Trophoblast cell (in vitro differentiated cells and primary cell): ENCODE results near the gene POMT2.

Experiments
- DNase-seq, 2 donors: peaks; one replicate each; pipeline ENCODE4 v3.0.0-alpha.2; 2016
- H2AFZ ChIP-seq: 2 replicates; pipeline ENCODE4 v1.6.1; 2013; ENCODE audit warnings: low read length, moderate library complexity, mild to moderate bottlenecking; ENCODE audit not compliant: insufficient read depth, poor library complexity
- H2AK5ac ChIP-seq: 2 replicates; pipeline ENCODE4 v1.6.1; 2013; ENCODE audit warnings: mild to moderate bottlenecking, low read length
- H2BK120ac ChIP-seq: 2 replicates; pipeline ENCODE4 v1.6.1; 2013; ENCODE audit warnings: low read length, mild to moderate bottlenecking, moderate library complexity; ENCODE audit not compliant: insufficient read depth, poor library complexity
- H2BK12ac ChIP-seq: 2 replicates; pipeline ENCODE4 v1.6.1; 2013; ENCODE audit warnings: mild to moderate bottlenecking, low read length, moderate library complexity
- H2BK5ac ChIP-seq: 2 replicates; pipeline ENCODE4 v1.6.1; 2013; ENCODE audit warnings: low read length, low read depth, moderate library complexity, mild to moderate bottlenecking; ENCODE audit not compliant: poor library complexity
- H3K14ac ChIP-seq: 2 replicates; pipeline ENCODE4 v1.6.1; 2013; ENCODE audit warnings: mild to moderate bottlenecking, low read length
- H3K18ac ChIP-seq: 2 replicates; pipeline ENCODE4 v1.6.1; 2013; ENCODE audit warnings: mild to moderate bottlenecking, low read length
- H3K23ac ChIP-seq: 2 replicates; pipeline ENCODE4 v1.6.1; 2013; ENCODE audit warnings: low read length
- H3K27ac ChIP-seq: 2 replicates; pipeline ENCODE4 v1.5.1; 2013; ENCODE audit warnings: low read depth, mild to moderate bottlenecking, inconsistent platforms, low read length, moderate library complexity
- H3K27me3 ChIP-seq: 2 replicates; pipeline ENCODE4 v1.6.1; 2013; ENCODE audit warnings: inconsistent platforms, mild to moderate bottlenecking, low read length, moderate library complexity; ENCODE audit not compliant: insufficient read depth
- H3K36me3 ChIP-seq, 2 experiments: 1 replicate in 1 of 2; 2 replicates in 1 of 2; pipeline ENCODE4 v1.6.1; 2013; ENCODE audit warnings: low read length in 2 of 2, mild to moderate bottlenecking in 2 of 2, moderate library complexity in 1 of 2; ENCODE audit not compliant: insufficient read depth in 2 of 2, control insufficient read depth in 1 of 2
- H3K4ac ChIP-seq: 2 replicates; pipeline ENCODE4 v1.6.1; 2013; ENCODE audit warnings: low read depth, mild to moderate bottlenecking, low read length, moderate library complexity
- H3K4me1 ChIP-seq, 2 experiments: 1 replicate in 1 of 2; 2 replicates in 1 of 2; pipeline ENCODE4 v1.6.1; 2013; ENCODE audit warnings: low read length in 2 of 2, mild to moderate bottlenecking in 2 of 2, moderate library complexity in 1 of 2; ENCODE audit not compliant: insufficient read depth in 2 of 2, control insufficient read depth in 1 of 2
- H3K4me2 ChIP-seq: 2 replicates; pipeline ENCODE4 v1.6.1; 2013; ENCODE audit warnings: inconsistent platforms, mild to moderate bottlenecking, low read length, moderate library complexity
- H3K4me3 ChIP-seq: 2 replicates; pipeline ENCODE4 v1.5.1; 2013; ENCODE audit warnings: mild to moderate bottlenecking, low read depth, low read length, inconsistent platforms
- H3K79me1 ChIP-seq: one replicate; pipeline ENCODE4 v1.6.1; 2013; ENCODE audit warnings: low read length
- H3K79me2 ChIP-seq: 2 replicates; pipeline ENCODE4 v1.6.1; 2013; ENCODE audit warnings: low read length, mild to moderate bottlenecking; ENCODE audit not compliant: control insufficient read depth, insufficient read depth, poor library complexity
- H3K9ac ChIP-seq: 2 replicates; pipeline ENCODE4 v1.6.1; 2013; ENCODE audit warnings: mild to moderate bottlenecking, low read length
- H3K9me3 ChIP-seq: 2 replicates; pipeline ENCODE4 v1.6.1; 2013; ENCODE audit warnings: low read depth, mild to moderate bottlenecking, control low read depth, inconsistent platforms, low read length; ENCODE audit not compliant: insufficient read depth
- H4K12ac ChIP-seq: 2 replicates; pipeline ENCODE4 v1.6.1; 2013; ENCODE audit warnings: low read depth, mild to moderate bottlenecking, low read length, moderate library complexity
- H4K8ac ChIP-seq: 2 replicates; pipeline ENCODE4 v1.6.1; 2013; ENCODE audit warnings: low read depth, mild to moderate bottlenecking, low read length, moderate library complexity
- H4K91ac ChIP-seq: one replicate; pipeline ENCODE4 v1.6.1; 2013; ENCODE audit warnings: low read depth, mild to moderate bottlenecking, low read length, moderate library complexity
- WGBS: extraction: QIAGEN DNeasy Blood & Tissue Kit; methylation state at CpG from one replicate; pipeline ENCODE4 v1.1.7; 2013; ENCODE audit warnings: missing lambda C conversion rate; ENCODE audit not compliant: insufficient read length, insufficient coverage; ENCODE audit errors: extremely low coverage; 5-methylcytosine and 5-hydroxymethylcytosine counted together

POMT2 gene

DNA sequence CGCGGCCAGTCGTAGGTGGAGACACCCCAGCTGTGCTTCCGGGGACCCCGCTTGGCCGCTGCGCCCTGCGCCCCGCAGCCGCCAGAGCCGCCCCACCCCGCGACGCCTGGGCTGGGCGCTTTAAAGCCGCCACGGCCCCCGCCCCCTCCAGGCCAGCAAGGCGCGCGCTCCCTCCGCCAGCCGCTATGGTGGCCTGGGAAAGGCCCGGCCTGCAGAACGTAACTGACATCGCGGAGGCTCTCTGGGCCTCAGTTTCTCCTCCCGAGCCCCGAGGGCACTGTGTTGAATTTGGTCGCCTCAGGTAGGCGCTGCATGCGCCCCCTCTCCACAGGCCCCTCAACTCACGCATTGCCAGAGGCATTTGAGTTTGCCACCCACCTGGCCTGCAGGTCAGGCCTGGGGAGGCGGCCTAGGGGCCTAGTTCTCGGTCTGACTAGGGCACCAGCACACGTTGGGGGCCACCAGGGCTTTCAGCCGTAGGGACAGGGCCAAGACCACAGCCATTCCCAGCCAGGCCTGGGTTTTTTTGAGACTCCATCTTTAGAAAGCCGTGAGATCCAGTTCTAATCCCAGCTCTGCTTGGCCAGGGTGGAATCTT, 49.5 kb downstream of the POMT2 start, which contains the start of gene NGB:
Gene NGB, minus strand, starts transcription at position 94 of the 598 bp plus-strand sequence. CDS start 269 bp downstream, outside the sequence.
- Histone ChIP-seq H3K4me2 (peak within 1 kb of the TSS; percentile 51), H2BK120ac (no peak within 1 kb of the TSS), H3K36me3 (peaks cover 2% of the 10 kb centered on the region in 2 experiments), H3K4me1 (peaks cover 3 to 5% of the 10 kb centered on the region in 2 experiments), H3K4ac (no peak within 1 kb of the TSS), H2AK5ac (no peak within 1 kb of the TSS), H3K18ac (no peak within 1 kb of the TSS), H4K91ac (no peak within 1 kb of the TSS), H3K27me3 (peaks cover 33% of the 10 kb centered on the region), H3K79me2 (no peaks in the 10 kb centered on the region), H3K9me3 (peaks cover 4% of the 10 kb centered on the region), H2AFZ (no peak within 1 kb of the TSS), H3K9ac (no peak within 1 kb of the TSS), H3K79me1 (no peaks in the 10 kb centered on the region), H2BK12ac (no peak within 1 kb of the TSS), H3K14ac (no peak within 1 kb of the TSS), H3K23ac (no peak within 1 kb of the TSS), H2BK5ac (no peak within 1 kb of the TSS), H4K12ac (no peak within 1 kb of the TSS), H3K27ac (no peak within 1 kb of the TSS), H4K8ac (no peak within 1 kb of the TSS), H3K4me3 (peak within 1 kb of the TSS; percentile 30)
- DNase-seq = no peak
- no CpG with 5 or more reads among the region's 38 CpGs for WGBS

- Histone ChIP-seq H3K9ac (no peak overlapping the region), H4K12ac (no peak overlapping the region), H2AK5ac (no peak overlapping the region), H3K4me2 (peak overlapping the region; percentile 51), H3K36me3 (no peaks in the 10 kb centered on the region), H2BK5ac (no peak overlapping the region), H3K23ac (no peak overlapping the region), H3K4ac (no peak overlapping the region), H3K18ac (no peak overlapping the region), H3K4me3 (peak overlapping the region; percentile 30), H3K9me3 (peaks cover 4% of the 10 kb centered on the region), H3K4me1 (peaks cover 3 to 5% of the 10 kb centered on the region in 2 experiments), H2AFZ (no peak overlapping the region), H3K79me1 (no peaks in the 10 kb centered on the region), H3K79me2 (no peaks in the 10 kb centered on the region), H3K27ac (no peak overlapping the region), H3K14ac (no peak overlapping the region), H2BK12ac (no peak overlapping the region), H3K27me3 (peaks cover 33% of the 10 kb centered on the region), H2BK120ac (no peak overlapping the region), H4K8ac (no peak overlapping the region), H4K91ac (no peak overlapping the region)
- no peak for DNase-seq
- WGBS = no CpG with 5 or more reads among the region's 84 CpGs
Measured at GRCh38 chr14:77270361-77271112, 50.1 kb downstream of the POMT2 start.

DNA sequence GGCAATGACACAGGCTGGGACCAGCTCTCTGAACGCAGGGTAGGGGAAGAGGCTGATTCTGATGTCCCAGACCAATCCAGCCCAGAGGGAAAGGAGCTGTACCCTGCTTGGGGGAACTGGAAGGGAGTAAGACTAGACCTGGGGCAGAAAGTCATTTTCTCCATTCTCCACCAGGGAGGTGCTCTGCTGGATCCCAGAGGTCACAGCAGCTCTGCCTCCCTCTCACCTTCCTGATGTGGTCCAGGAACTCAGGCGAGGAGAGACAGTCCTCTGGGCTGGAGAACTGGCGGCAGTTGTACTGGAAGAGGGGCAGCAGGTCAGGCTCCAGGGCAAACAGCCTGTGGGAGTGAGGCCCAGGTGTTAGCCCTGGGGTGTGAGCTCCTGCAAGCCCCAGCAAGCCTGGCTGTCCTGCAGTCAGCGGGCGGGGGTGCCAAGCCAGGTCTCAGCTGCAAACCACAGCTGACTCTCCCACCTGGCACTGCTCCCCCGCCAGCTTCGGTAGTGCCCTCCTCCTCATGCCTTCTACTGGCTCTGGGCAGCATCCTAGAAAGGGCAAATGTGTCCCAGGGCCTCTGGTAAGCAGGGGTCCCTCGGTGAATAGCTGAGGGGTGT, 51.6 kb downstream of the POMT2 start:
- peaks cover 3 to 5% of the 10 kb centered on the region in 2 experiments for H3K4me1 ChIP-seq
- H3K36me3 ChIP-seq = no peaks in the 10 kb centered on the region
- WGBS = no CpG with 5 or more reads among the region's 8 CpGs
- H4K12ac ChIP-seq = no peak overlapping the region
- H4K91ac ChIP-seq = no peak overlapping the region
- no peak overlapping the region for H3K4ac ChIP-seq
- peaks cover 4% of the 10 kb centered on the region for H3K9me3 ChIP-seq
- peaks cover 33% of the 10 kb centered on the region for H3K27me3 ChIP-seq
- no peak overlapping the region for H2BK120ac ChIP-seq
- no peak overlapping the region for H3K27ac ChIP-seq
- no peak overlapping the region for H2AFZ ChIP-seq
- no peak overlapping the region for H3K23ac ChIP-seq
- H2BK5ac ChIP-seq = no peak overlapping the region
- H3K79me2 ChIP-seq = no peaks in the 10 kb centered on the region
- H3K4me2 ChIP-seq = no peak overlapping the region
- no peak for DNase-seq
- no peak overlapping the region for H3K4me3 ChIP-seq
- H2AK5ac ChIP-seq = no peak overlapping the region
- H4K8ac ChIP-seq = no peak overlapping the region
- H2BK12ac ChIP-seq = no peak overlapping the region
- no peak overlapping the region for H3K18ac ChIP-seq
- no peak overlapping the region for H3K9ac ChIP-seq
- no peak overlapping the region for H3K14ac ChIP-seq
- H3K79me1 ChIP-seq = no peaks in the 10 kb centered on the region

GRCh38 chr14:77267937-77268699, 52.6 kb downstream of the POMT2 start:
- H3K27ac ChIP-seq = no peak overlapping the region
- H4K12ac ChIP-seq = no peak overlapping the region
- peaks cover 4% of the 10 kb centered on the region for H3K9me3 ChIP-seq
- no peak overlapping the region for H3K4me2 ChIP-seq
- H3K27me3 ChIP-seq = peaks cover 33% of the 10 kb centered on the region
- H3K14ac ChIP-seq = no peak overlapping the region
- no CpG with 5 or more reads among the region's 5 CpGs for WGBS
- H2BK12ac ChIP-seq = no peak overlapping the region
- no peak overlapping the region for H3K4me3 ChIP-seq
- no peak overlapping the region for H2BK120ac ChIP-seq
- H2BK5ac ChIP-seq = no peak overlapping the region
- H3K18ac ChIP-seq = no peak overlapping the region
- H3K4me1 ChIP-seq = peaks cover 3 to 5% of the 10 kb centered on the region in 2 experiments
- DNase-seq = no peak
- H3K9ac ChIP-seq = no peak overlapping the region
- no peak overlapping the region for H2AFZ ChIP-seq
- H3K79me2 ChIP-seq = no peaks in the 10 kb centered on the region
- H4K8ac ChIP-seq = no peak overlapping the region
- H4K91ac ChIP-seq = no peak overlapping the region
- no peak overlapping the region for H3K4ac ChIP-seq
- H3K23ac ChIP-seq = no peak overlapping the region
- no peak overlapping the region for H2AK5ac ChIP-seq
- H3K36me3 ChIP-seq = no peaks in the 10 kb centered on the region
- H3K79me1 ChIP-seq = no peaks in the 10 kb centered on the region
